ENCODE results near the gene LAMA2.

- TF ChIP-seq CTCF (IDR thresholded peaks at IDR 0.05; ENCODE audit: low read depth, low read length) (no peak), EZH2phosphoT487 (IDR thresholded peaks at IDR 0.05; ENCODE audit: low read depth) (no peak)
Observed at GRCh38 chr6:129136751-129137150, 253.8 kb downstream of the LAMA2 start.
